Measurements from ENCODE around the gene GRM7. TPM values are rescaled to one million over a fixed set of nuclear protein-coding genes. Genes with fewer than 3 reads are reported as not detected.

The GRM7 gene
- total RNA-seq, 6 donors from 2014 or later, result 0.46 to 8.6 TPM; not detected in 4

- no peak for TF ChIP-seq EP300 (IDR thresholded peaks at IDR 0.05)
- TF ChIP-seq, protein P1, sequence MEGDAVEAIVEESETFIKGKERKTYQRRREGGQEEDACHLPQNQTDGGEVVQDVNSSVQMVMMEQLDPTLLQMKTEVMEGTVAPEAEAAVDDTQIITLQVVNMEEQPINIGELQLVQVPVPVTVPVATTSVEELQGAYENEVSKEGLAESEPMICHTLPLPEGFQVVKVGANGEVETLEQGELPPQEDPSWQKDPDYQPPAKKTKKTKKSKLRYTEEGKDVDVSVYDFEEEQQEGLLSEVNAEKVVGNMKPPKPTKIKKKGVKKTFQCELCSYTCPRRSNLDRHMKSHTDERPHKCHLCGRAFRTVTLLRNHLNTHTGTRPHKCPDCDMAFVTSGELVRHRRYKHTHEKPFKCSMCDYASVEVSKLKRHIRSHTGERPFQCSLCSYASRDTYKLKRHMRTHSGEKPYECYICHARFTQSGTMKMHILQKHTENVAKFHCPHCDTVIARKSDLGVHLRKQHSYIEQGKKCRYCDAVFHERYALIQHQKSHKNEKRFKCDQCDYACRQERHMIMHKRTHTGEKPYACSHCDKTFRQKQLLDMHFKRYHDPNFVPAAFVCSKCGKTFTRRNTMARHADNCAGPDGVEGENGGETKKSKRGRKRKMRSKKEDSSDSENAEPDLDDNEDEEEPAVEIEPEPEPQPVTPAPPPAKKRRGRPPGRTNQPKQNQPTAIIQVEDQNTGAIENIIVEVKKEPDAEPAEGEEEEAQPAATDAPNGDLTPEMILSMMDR (IDR thresholded peaks at IDR 0.05), result no peak
- TF ChIP-seq POLR2A (IDR thresholded peaks at IDR 0.05), result no peak
- no peak for TF ChIP-seq POLR2AphosphoS5 (IDR thresholded peaks at IDR 0.05)
- Histone ChIP-seq H3K36me3 (no peaks in the 10 kb centered on the region), H3K4me1 (no peaks in the 10 kb centered on the region), H3K27ac (no peak overlapping the region), H3K9me3 (no peaks in the 10 kb centered on the region), H3K4me3 (no peak overlapping the region), H3K27me3 (no peaks in the 10 kb centered on the region)
- no peak for DNase-seq
- no peak for ATAC-seq (ENCODE audit: low FRiP score in 2 of 2)
- 46 to 53% methylated on average over 3 of the region's 3 CpGs for WGBS, 2 donors
Observed at GRCh38 chr3:7025581-7026300, 164.8 kb downstream of the GRM7 start.

GRCh38 chr3:7029562-7029961, 168.6 kb downstream of the GRM7 start:
- DNase-seq (no peak), ATAC-seq (ENCODE audit: low FRiP score in 2 of 2) (no peak)
- no peaks in the 10 kb centered on the region for H3K27me3 ChIP-seq
- no peaks in the 10 kb centered on the region for H3K4me1 ChIP-seq
- no peak overlapping the region for H3K27ac ChIP-seq
- 81 to 82% methylated on average over 3 of the region's 3 CpGs for WGBS, 2 donors
- H3K9me3 ChIP-seq, result no peaks in the 10 kb centered on the region
- TF ChIP-seq, protein P1 (IDR thresholded peaks at IDR 0.05), result no peak
- TF ChIP-seq EP300 (IDR thresholded peaks at IDR 0.05), result no peak
- no peak for TF ChIP-seq POLR2AphosphoS5 (IDR thresholded peaks at IDR 0.05)
- no peak for TF ChIP-seq POLR2A (IDR thresholded peaks at IDR 0.05)
- no peaks in the 10 kb centered on the region for H3K36me3 ChIP-seq
- H3K4me3 ChIP-seq, result no peak overlapping the region

DNA sequence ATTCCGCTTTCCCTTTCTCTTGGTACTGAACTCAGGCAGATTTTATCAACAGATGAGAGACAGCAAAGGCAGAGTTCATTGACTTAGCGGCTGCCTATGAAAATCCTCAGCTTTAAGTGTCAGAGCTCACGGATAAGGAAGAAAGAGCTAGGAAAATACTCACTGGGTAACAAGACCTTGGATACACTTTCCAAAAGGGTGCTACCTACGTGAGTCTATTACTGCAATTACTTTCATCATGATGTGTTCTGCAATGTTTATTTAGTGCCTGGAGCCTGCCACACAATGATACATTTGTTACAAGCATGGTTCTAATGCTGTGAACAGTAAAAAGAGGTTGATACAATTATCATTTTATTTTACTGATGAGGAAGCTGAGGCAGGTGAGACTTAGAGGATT, 177.5 kb downstream of the GRM7 start:
- Histone ChIP-seq H3K4me3 (no peak overlapping the region), H3K4me1 (no peaks in the 10 kb centered on the region), H3K27ac (no peak overlapping the region), H3K36me3 (no peaks in the 10 kb centered on the region), H3K9me3 (no peaks in the 10 kb centered on the region), H3K27me3 (no peaks in the 10 kb centered on the region)
- no peak for DNase-seq
- 65 to 73% methylated on average over 4 of the region's 4 CpGs for WGBS, 2 donors
- TF ChIP-seq POLR2AphosphoS5 (IDR thresholded peaks at IDR 0.05) (no peak), POLR2A (IDR thresholded peaks at IDR 0.05) (no peak), EP300 (IDR thresholded peaks at IDR 0.05) (no peak)
- TF ChIP-seq, protein P1 (IDR thresholded peaks at IDR 0.05), result no peak
- no peak for ATAC-seq (ENCODE audit: low FRiP score in 2 of 2)

- Histone ChIP-seq H3K27ac (no peak overlapping the region), H3K9me3 (peaks cover 0 to 4% (median 0%) of the 10 kb centered on the region in 4 donors), H3K4me1 (no peaks in the 10 kb centered on the region), H3K27me3 (no peaks in the 10 kb centered on the region), H3K4me3 (no peak overlapping the region), H3K36me3 (no peaks in the 10 kb centered on the region)
- TF ChIP-seq POLR2AphosphoS5 (IDR thresholded peaks at IDR 0.05) (no peak), POLR2A (IDR thresholded peaks at IDR 0.05) (no peak), EP300 (IDR thresholded peaks at IDR 0.05) (no peak)
- TF ChIP-seq, protein P1 (IDR thresholded peaks at IDR 0.05), result no peak
- WGBS, 2 donors, result 76 to 89% methylated on average over 1 of the region's 1 CpG
- DNase-seq, result no peak
- no peak for ATAC-seq (ENCODE audit: low FRiP score in 2 of 2)
Observed at GRCh38 chr3:7062714-7063113, 201.8 kb downstream of the GRM7 start.

GRCh38 chr3:7070461-7070860, 209.5 kb downstream of the GRM7 start:
- Histone ChIP-seq H3K9me3 (no peaks in the 10 kb centered on the region), H3K36me3 (no peaks in the 10 kb centered on the region), H3K4me1 (no peaks in the 10 kb centered on the region), H3K27me3 (no peaks in the 10 kb centered on the region), H3K4me3 (no peak overlapping the region), H3K27ac (no peak overlapping the region)
- ATAC-seq (ENCODE audit: low FRiP score in 2 of 2), result no peak
- no peak for DNase-seq
- no peak for TF ChIP-seq EP300 (IDR thresholded peaks at IDR 0.05)
- TF ChIP-seq POLR2AphosphoS5 (IDR thresholded peaks at IDR 0.05), result no peak
- TF ChIP-seq, protein P1 (IDR thresholded peaks at IDR 0.05), result no peak
- no peak for TF ChIP-seq POLR2A (IDR thresholded peaks at IDR 0.05)
- 68 to 71% methylated on average over 6 of the region's 6 CpGs for WGBS, 2 donors
